ENCODE data around the gene B9D1. TPM values are rescaled to one million over a fixed set of nuclear protein-coding genes. Genes with fewer than 3 reads are reported as not detected.
A peak's percentile ranks its signal among the peaks of the same experiment; 100 is the strongest.

Gene B9D1
- total and polyA plus RNA-seq, 2 of the 13 experiments (the other 11 are each of a cell fraction or from before 2014, with no cell fraction given): 27.7 to 31.1 TPM

GRCh38 chr17:19317359-19318095 lies 45.0 kb downstream of the B9D1 start (continued):
- TF ChIP-seq ATF2 (CRISPR knock-in tag; IDR thresholded peaks at IDR 0.05): peak; percentile 44; the same call in 1 of the 2 replicates
- TF ChIP-seq ZBTB38 (CRISPR knock-in tag; IDR thresholded peaks at IDR 0.05): peak; percentile 91
- TF ChIP-seq AHDC1 (CRISPR knock-in tag; IDR thresholded peaks at IDR 0.05; ENCODE audit: borderline replicate concordance): no peak
- no peak for TF ChIP-seq REST (IDR thresholded peaks at IDR 0.05; ENCODE audit: borderline replicate concordance in 1 of 2, low read depth in 1 of 2, low read length in 2 of 2)
- TF ChIP-seq ESRRA (CRISPR knock-in tag; IDR thresholded peaks at IDR 0.05; ENCODE audit: low read depth): no peak
- 0 out of 2 replicates have a peak, but pooled peaks have one; percentile 25 for TF ChIP-seq ZNF441 (CRISPR knock-in tag; IDR thresholded peaks at IDR 0.05; ENCODE audit: borderline replicate concordance)
- no peak for TF ChIP-seq ZNF180 (CRISPR knock-in tag; IDR thresholded peaks at IDR 0.05; ENCODE audit: borderline replicate concordance, low read depth)
- no peak for TF ChIP-seq RNF219 (CRISPR knock-in tag; IDR thresholded peaks at IDR 0.05)
- TF ChIP-seq POLR2A (IDR thresholded peaks at IDR 0.05; ENCODE audit: insufficient read depth in 1 of 2, low read depth in 2 of 2, low read length in 2 of 2): peak; percentile 34 to 36; a peak in 1 of 4 replicates
- peak; percentile 85; the same call in 1 of the 2 replicates for TF ChIP-seq ETV5 (CRISPR knock-in tag; IDR thresholded peaks at IDR 0.05; ENCODE audit: borderline replicate concordance)
- TF ChIP-seq KDM5B (CRISPR knock-in tag; IDR thresholded peaks at IDR 0.05; ENCODE audit: borderline replicate concordance): peak; percentile 15; the same call in 1 of the 2 replicates
- TF ChIP-seq ZNF292 (CRISPR knock-in tag; IDR thresholded peaks at IDR 0.05; ENCODE audit: borderline replicate concordance, low read depth): peak; percentile 64; the same call in 1 of the 2 replicates
- no peak for TF ChIP-seq ZFP82 (CRISPR knock-in tag; IDR thresholded peaks at IDR 0.05; ENCODE audit: borderline replicate concordance)
- TF ChIP-seq CHD4 (IDR thresholded peaks at IDR 0.05; ENCODE audit: borderline replicate concordance, low read length): no peak
